Bronchial epithelial cell (primary cell): ENCODE measurements around the gene TMEM254. TPM values are rescaled to one million over a fixed set of nuclear protein-coding genes. Genes with fewer than 3 reads are reported as not detected.

Experiments used
- DNase-seq: peaks from one replicate; pipeline ENCODE4 v3.0.0-alpha.2; 2010; ENCODE audit warnings: low read depth
- FAIRE-seq: peaks from 2 replicates; lab custom pipeline; 2011; peaks lifted over from hg19 to GRCh38; lab: Jason Lieb, UNC
- H3K27me3 ChIP-seq: 2 replicates; pipeline ENCODE4 v1.5.1; 2011; ENCODE audit warnings: low read length; ENCODE audit not compliant: control insufficient read depth, insufficient read depth
- H3K36me3 ChIP-seq: 2 replicates; pipeline ENCODE4 v1.5.1; 2011; ENCODE audit warnings: low read length; ENCODE audit not compliant: control insufficient read depth, insufficient read depth
- H3K4me3 ChIP-seq: 2 replicates; pipeline ENCODE4 v1.5.1; 2011; ENCODE audit warnings: mild to moderate bottlenecking, low read depth, low read length, control low read depth
- CTCF ChIP-seq: IDR thresholded peaks from 2 replicates; pipeline ENCODE4 v1.5.1; 2011; ENCODE audit warnings: mild to moderate bottlenecking, moderate library complexity, low read length, control low read depth, inconsistent platforms; ENCODE audit not compliant: insufficient read depth, severe bottlenecking
- total RNA-seq: library from RNA; depleted of rRNA; stranded (reverse); fragments of >200 nt; gene quantifications from 2 replicates; pipeline ENCODE4 v1.2.1, GENCODE V29; 2014

TMEM254 gene
- total RNA-seq, 1 donor from 2014 or later: 7.1 TPM

GRCh38 chr10:80100861-80101695 lies 22.6 kb downstream of the TMEM254 start:
- Histone ChIP-seq H3K27me3 (no peaks in the 10 kb centered on the region), H3K36me3 (no peaks in the 10 kb centered on the region), H3K4me3 (no peak overlapping the region)
- DNase-seq: peak; percentile 84
- FAIRE-seq: no peak
- no peak for TF ChIP-seq CTCF

GRCh38 chr10:80104066-80104926 lies 25.8 kb downstream of the TMEM254 start:
- TF ChIP-seq CTCF: no peak
- peak; percentile 38 for DNase-seq
- Histone ChIP-seq H3K27me3 (no peaks in the 10 kb centered on the region), H3K4me3 (no peak overlapping the region), H3K36me3 (no peaks in the 10 kb centered on the region)
- FAIRE-seq: no peak

GRCh38 chr10:80108576-80109239 lies 30.2 kb downstream of the TMEM254 start:
- H3K4me3 ChIP-seq: no peak overlapping the region
- H3K27me3 ChIP-seq: no peaks in the 10 kb centered on the region
- FAIRE-seq (no peak), DNase-seq (no peak)
- TF ChIP-seq CTCF: no peak
- no peaks in the 10 kb centered on the region for H3K36me3 ChIP-seq

- no peaks in the 10 kb centered on the region for H3K27me3 ChIP-seq
- no peaks in the 10 kb centered on the region for H3K36me3 ChIP-seq
- no peak for TF ChIP-seq CTCF
- FAIRE-seq (no peak), DNase-seq (no peak)
- H3K4me3 ChIP-seq: no peak overlapping the region
Measured at GRCh38 chr10:80110986-80111385, 32.5 kb downstream of the TMEM254 start.

- TF ChIP-seq CTCF: no peak
- Histone ChIP-seq H3K36me3 (no peaks in the 10 kb centered on the region), H3K27me3 (no peaks in the 10 kb centered on the region), H3K4me3 (no peak overlapping the region)
- FAIRE-seq (no peak), DNase-seq (no peak)
Measured at GRCh38 chr10:80118669-80119068, 40.2 kb downstream of the TMEM254 start.
